Measurements from ENCODE around the gene RCL1.

Gene RCL1

DNA sequence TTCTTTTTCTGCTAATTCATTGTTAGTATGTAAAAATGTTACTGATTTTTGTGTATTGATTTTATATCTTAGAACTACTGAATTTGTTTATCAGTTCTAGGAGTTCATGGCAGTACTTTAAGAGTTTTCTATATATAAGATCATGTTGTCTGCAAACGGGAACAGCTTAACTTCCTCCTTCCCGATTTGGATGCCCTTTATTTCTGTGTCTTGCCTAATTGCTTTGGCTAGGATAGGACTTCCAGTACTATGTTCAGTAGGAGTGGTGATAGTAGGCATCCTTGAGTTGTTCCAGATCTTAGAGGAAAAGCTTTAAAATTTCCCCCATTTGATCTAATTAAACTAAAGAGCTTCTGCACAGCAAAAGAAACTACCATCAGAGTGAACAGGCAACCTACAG, 20.1 kb downstream of the RCL1 start:
- Histone ChIP-seq H3K9me3 (ENCODE audit: insufficient read depth, low read length, severe bottlenecking) (no peaks in the 10 kb centered on the region), H4K20me1 (ENCODE audit: insufficient read depth, low read length) (no peaks in the 10 kb centered on the region; the same call in 1 of the 2 replicates), H3K27me3 (ENCODE audit: insufficient read depth, low read length, poor library complexity) (no peaks in the 10 kb centered on the region), H3K9ac (ENCODE audit: low read depth, low read length) (no peak overlapping the region), H3K27ac (ENCODE audit: low read length) (no peak overlapping the region), H2AFZ (ENCODE audit: low read depth, low read length) (no peak overlapping the region), H3K36me3 (ENCODE audit: insufficient read depth, low read length) (no peaks in the 10 kb centered on the region), H3K4me1 (ENCODE audit: insufficient read depth, low read length) (peaks cover 13% of the 10 kb centered on the region), H3K4me3 (ENCODE audit: low read depth in 1 of 2, low read length in 2 of 2) (no peak overlapping the region), H3K79me2 (ENCODE audit: insufficient read depth, low read length) (peaks cover 61% of the 10 kb centered on the region), H3K4me2 (ENCODE audit: insufficient read depth, low read length) (no peak overlapping the region)
- DNase-seq: no peak
- TF ChIP-seq, protein P1, sequence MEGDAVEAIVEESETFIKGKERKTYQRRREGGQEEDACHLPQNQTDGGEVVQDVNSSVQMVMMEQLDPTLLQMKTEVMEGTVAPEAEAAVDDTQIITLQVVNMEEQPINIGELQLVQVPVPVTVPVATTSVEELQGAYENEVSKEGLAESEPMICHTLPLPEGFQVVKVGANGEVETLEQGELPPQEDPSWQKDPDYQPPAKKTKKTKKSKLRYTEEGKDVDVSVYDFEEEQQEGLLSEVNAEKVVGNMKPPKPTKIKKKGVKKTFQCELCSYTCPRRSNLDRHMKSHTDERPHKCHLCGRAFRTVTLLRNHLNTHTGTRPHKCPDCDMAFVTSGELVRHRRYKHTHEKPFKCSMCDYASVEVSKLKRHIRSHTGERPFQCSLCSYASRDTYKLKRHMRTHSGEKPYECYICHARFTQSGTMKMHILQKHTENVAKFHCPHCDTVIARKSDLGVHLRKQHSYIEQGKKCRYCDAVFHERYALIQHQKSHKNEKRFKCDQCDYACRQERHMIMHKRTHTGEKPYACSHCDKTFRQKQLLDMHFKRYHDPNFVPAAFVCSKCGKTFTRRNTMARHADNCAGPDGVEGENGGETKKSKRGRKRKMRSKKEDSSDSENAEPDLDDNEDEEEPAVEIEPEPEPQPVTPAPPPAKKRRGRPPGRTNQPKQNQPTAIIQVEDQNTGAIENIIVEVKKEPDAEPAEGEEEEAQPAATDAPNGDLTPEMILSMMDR (IDR thresholded peaks at IDR 0.05; ENCODE audit: borderline replicate concordance, extremely low read depth, low read length, poor library complexity, severe bottlenecking): no peak
- no peak for TF ChIP-seq EZH2 (IDR thresholded peaks at IDR 0.05; ENCODE audit: borderline replicate concordance, low read depth, low read length, severe bottlenecking)
- no peak for ATAC-seq (ENCODE audit: insufficient read depth, low read depth)

DNA sequence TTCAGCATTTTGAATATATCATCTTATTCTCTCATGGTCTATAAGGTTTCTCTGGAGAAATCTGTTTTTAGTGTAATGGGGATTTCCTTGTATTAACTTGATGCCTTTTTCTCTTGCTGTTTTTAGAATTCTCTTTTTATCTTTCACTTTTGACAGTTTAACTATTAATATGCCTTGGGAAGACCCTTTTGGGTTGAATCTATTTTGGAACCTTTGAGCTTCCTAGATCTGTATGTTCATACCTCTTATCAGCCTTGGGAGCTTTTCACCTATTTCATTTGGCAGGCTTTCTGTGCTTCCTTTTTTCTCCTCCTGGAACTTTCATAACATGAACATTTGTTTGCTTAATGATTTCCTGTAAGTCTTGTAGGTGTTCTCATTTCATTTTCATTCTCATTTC, 22.2 kb downstream of the RCL1 start:
- no peak for TF ChIP-seq EZH2 (IDR thresholded peaks at IDR 0.05; ENCODE audit: borderline replicate concordance, low read depth, low read length, severe bottlenecking)
- TF ChIP-seq, protein P1 (IDR thresholded peaks at IDR 0.05; ENCODE audit: borderline replicate concordance, extremely low read depth, low read length, poor library complexity, severe bottlenecking): no peak
- Histone ChIP-seq H3K9me3 (ENCODE audit: insufficient read depth, low read length, severe bottlenecking) (no peaks in the 10 kb centered on the region), H3K27ac (ENCODE audit: low read length) (no peak overlapping the region), H3K4me2 (ENCODE audit: insufficient read depth, low read length) (no peak overlapping the region), H3K4me3 (ENCODE audit: low read depth in 1 of 2, low read length in 2 of 2) (no peak overlapping the region), H3K4me1 (ENCODE audit: insufficient read depth, low read length) (peaks cover 13% of the 10 kb centered on the region), H4K20me1 (ENCODE audit: insufficient read depth, low read length) (peaks cover 1% of the 10 kb centered on the region; the same call in 1 of the 2 replicates), H3K36me3 (ENCODE audit: insufficient read depth, low read length) (no peaks in the 10 kb centered on the region), H3K9ac (ENCODE audit: low read depth, low read length) (no peak overlapping the region), H2AFZ (ENCODE audit: low read depth, low read length) (no peak overlapping the region), H3K27me3 (ENCODE audit: insufficient read depth, low read length, poor library complexity) (no peaks in the 10 kb centered on the region), H3K79me2 (ENCODE audit: insufficient read depth, low read length) (peaks cover 60% of the 10 kb centered on the region)
- ATAC-seq (ENCODE audit: insufficient read depth, low read depth): no peak
- no peak for DNase-seq

DNA sequence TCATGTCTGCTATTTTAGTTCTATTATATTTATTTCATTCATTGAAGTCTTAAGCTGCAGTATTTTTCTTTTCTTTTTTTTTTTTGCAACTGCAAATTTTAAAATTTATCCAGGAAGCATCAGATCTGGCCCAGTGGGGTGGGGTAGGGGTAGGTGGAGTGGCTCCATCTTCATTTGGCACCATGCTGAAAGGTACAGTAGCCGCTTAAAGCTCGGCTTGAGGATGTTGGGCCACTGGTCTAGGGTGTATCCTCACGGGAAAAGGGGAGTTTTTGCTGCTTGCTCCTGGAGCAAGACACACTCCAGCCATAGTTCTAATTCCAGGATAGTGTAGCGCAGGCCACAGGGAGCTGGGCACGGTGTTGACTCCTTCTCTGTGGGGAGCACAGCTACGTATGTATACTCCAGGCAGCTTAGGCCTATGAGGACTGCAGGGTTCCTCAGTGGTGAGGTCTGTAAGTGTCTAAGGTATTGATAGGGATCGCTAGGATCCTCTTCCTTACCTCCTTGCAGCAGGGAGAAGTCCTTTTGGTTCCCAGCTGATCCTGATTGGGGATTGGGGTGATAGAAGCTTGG, 22.7 kb downstream of the RCL1 start:
- Histone ChIP-seq H4K20me1 (ENCODE audit: insufficient read depth, low read length) (peaks cover 6% of the 10 kb centered on the region; the same call in 1 of the 2 replicates), H3K4me1 (ENCODE audit: insufficient read depth, low read length) (peaks cover 13% of the 10 kb centered on the region), H3K9me3 (ENCODE audit: insufficient read depth, low read length, severe bottlenecking) (no peaks in the 10 kb centered on the region), H3K27me3 (ENCODE audit: insufficient read depth, low read length, poor library complexity) (no peaks in the 10 kb centered on the region), H3K4me3 (ENCODE audit: low read depth in 1 of 2, low read length in 2 of 2) (no peak overlapping the region), H3K9ac (ENCODE audit: low read depth, low read length) (no peak overlapping the region), H3K36me3 (ENCODE audit: insufficient read depth, low read length) (no peaks in the 10 kb centered on the region), H3K27ac (ENCODE audit: low read length) (no peak overlapping the region), H3K79me2 (ENCODE audit: insufficient read depth, low read length) (peaks cover 59% of the 10 kb centered on the region), H3K4me2 (ENCODE audit: insufficient read depth, low read length) (no peak overlapping the region), H2AFZ (ENCODE audit: low read depth, low read length) (no peak overlapping the region)
- no peak for DNase-seq
- ATAC-seq (ENCODE audit: insufficient read depth, low read depth): no peak
- no peak for TF ChIP-seq EZH2 (IDR thresholded peaks at IDR 0.05; ENCODE audit: borderline replicate concordance, low read depth, low read length, severe bottlenecking)
- TF ChIP-seq, protein P1 (IDR thresholded peaks at IDR 0.05; ENCODE audit: borderline replicate concordance, extremely low read depth, low read length, poor library complexity, severe bottlenecking): no peak

Data from DND-41 (cell line).